ENCODE measurements around the gene SORCS2. TPM values are rescaled to one million over a fixed set of nuclear protein-coding genes. Genes with fewer than 3 reads are reported as not detected.

Gene SORCS2
- polyA plus RNA-seq, 3 donors = 0.46 to 0.55 TPM; not detected in 1

GRCh38 chr4:7248857-7249256 is 56.5 kb downstream of the SORCS2 start:
- Histone ChIP-seq H3K27ac (ENCODE audit: low read depth in 1 of 2, low read length in 2 of 2) (no peak overlapping the region), H3K4me3 (replicated peaks in 1 of 3; ENCODE audit: low read depth in 2 of 3, low read length in 3 of 3) (no peak overlapping the region), H3K9ac (ENCODE audit: insufficient read depth, low read length, poor library complexity, severe bottlenecking) (no peak overlapping the region), H3K4me1 (ENCODE audit: control insufficient read depth in 1 of 2, insufficient read depth in 2 of 2, low read length in 2 of 2) (no peaks in the 10 kb centered on the region), H3K79me2 (ENCODE audit: insufficient read depth, low read length) (no peaks in the 10 kb centered on the region), H3K9me3 (replicated peaks in 1 of 2; ENCODE audit: control insufficient read depth in 1 of 2, insufficient read depth in 1 of 2, low read length in 2 of 2) (peaks cover 0 to 3% of the 10 kb centered on the region in 2 donors), H3K36me3 (replicated peaks in 1 of 2; ENCODE audit: control insufficient read depth in 1 of 2, insufficient read depth in 2 of 2, low read length in 2 of 2) (no peaks in the 10 kb centered on the region), H4K20me1 (ENCODE audit: insufficient read depth, low read length) (no peaks in the 10 kb centered on the region), H3K27me3 (ENCODE audit: control insufficient read depth in 2 of 2, insufficient read depth in 2 of 2, low read length in 2 of 2) (no peaks in the 10 kb centered on the region), H3K4me2 (replicated peaks; ENCODE audit: extremely low read depth, low read length, poor library complexity, severe bottlenecking) (no peak overlapping the region), H2AFZ (ENCODE audit: insufficient read depth, low read depth, low read length, poor library complexity, severe bottlenecking) (no peak overlapping the region)
- DNase-seq = no peak
- Mint-ChIP-seq H3K36me3 (no peaks in the 10 kb centered on the region), H3K27me3 (ENCODE audit: low read depth in 3 of 3) (peaks cover 7 to 15% (median 8%) of the 10 kb centered on the region in 3 donors), H3K27ac (no peak overlapping the region), H3K4me3 (no peak overlapping the region), H3K9me3 (peaks cover 2 to 9% (median 7%) of the 10 kb centered on the region in 7 donors), H3K4me1 (no peaks in the 10 kb centered on the region)
- WGBS (ENCODE audit: insufficient coverage) = 100% methylated on average over 1 of the region's 1 CpG
- TF ChIP-seq, protein P1, sequence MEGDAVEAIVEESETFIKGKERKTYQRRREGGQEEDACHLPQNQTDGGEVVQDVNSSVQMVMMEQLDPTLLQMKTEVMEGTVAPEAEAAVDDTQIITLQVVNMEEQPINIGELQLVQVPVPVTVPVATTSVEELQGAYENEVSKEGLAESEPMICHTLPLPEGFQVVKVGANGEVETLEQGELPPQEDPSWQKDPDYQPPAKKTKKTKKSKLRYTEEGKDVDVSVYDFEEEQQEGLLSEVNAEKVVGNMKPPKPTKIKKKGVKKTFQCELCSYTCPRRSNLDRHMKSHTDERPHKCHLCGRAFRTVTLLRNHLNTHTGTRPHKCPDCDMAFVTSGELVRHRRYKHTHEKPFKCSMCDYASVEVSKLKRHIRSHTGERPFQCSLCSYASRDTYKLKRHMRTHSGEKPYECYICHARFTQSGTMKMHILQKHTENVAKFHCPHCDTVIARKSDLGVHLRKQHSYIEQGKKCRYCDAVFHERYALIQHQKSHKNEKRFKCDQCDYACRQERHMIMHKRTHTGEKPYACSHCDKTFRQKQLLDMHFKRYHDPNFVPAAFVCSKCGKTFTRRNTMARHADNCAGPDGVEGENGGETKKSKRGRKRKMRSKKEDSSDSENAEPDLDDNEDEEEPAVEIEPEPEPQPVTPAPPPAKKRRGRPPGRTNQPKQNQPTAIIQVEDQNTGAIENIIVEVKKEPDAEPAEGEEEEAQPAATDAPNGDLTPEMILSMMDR (IDR thresholded peaks at IDR 0.05) = no peak
- intact Hi-C loops (cut with micrococcal nuclease) = no loop called here

DNA sequence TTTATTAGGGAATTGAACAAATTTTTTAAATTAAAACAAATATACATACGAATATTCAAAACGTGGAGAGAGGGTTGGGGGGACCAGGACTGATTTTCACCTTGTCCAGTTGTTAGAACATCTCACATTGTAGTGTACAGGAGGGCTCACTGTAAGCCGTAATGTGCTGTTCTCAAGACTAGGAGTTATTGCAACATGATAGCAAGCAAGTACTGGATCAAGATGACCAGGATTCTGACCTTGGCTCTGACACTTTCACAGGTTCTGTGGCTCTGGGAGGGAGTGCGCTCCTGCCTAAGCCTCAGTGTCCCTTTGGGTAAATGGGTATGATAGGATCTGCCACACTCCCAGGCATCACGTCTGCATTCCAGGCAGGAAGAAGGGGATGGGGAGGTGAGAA is 59.0 kb downstream of the SORCS2 start:
- H4K20me1 ChIP-seq (ENCODE audit: insufficient read depth, low read length) = no peaks in the 10 kb centered on the region
- H3K27ac ChIP-seq (ENCODE audit: low read depth in 1 of 2, low read length in 2 of 2) = no peak overlapping the region
- H3K27me3 Mint-ChIP-seq (ENCODE audit: low read depth in 3 of 3) = peaks cover 7 to 15% (median 9%) of the 10 kb centered on the region in 3 donors
- no peak overlapping the region for H3K4me2 ChIP-seq (replicated peaks; ENCODE audit: extremely low read depth, low read length, poor library complexity, severe bottlenecking)
- no peak overlapping the region for H3K9ac ChIP-seq (ENCODE audit: insufficient read depth, low read length, poor library complexity, severe bottlenecking)
- peaks cover 0 to 3% of the 10 kb centered on the region in 2 donors for H3K9me3 ChIP-seq (replicated peaks in 1 of 2; ENCODE audit: control insufficient read depth in 1 of 2, insufficient read depth in 1 of 2, low read length in 2 of 2)
- TF ChIP-seq, protein P1 (IDR thresholded peaks at IDR 0.05) = no peak
- 86% methylated on average over 3 of the region's 5 CpGs for WGBS (ENCODE audit: insufficient coverage)
- DNase-seq = no peak
- H3K9me3 Mint-ChIP-seq = peaks cover 2 to 9% (median 7%) of the 10 kb centered on the region in 7 donors
- no peak overlapping the region for H2AFZ ChIP-seq (ENCODE audit: insufficient read depth, low read depth, low read length, poor library complexity, severe bottlenecking)
- no peaks in the 10 kb centered on the region for H3K79me2 ChIP-seq (ENCODE audit: insufficient read depth, low read length)
- no peak overlapping the region for H3K27ac Mint-ChIP-seq
- H3K36me3 ChIP-seq (replicated peaks in 1 of 2; ENCODE audit: control insufficient read depth in 1 of 2, insufficient read depth in 2 of 2, low read length in 2 of 2) = no peaks in the 10 kb centered on the region
- no peaks in the 10 kb centered on the region for H3K36me3 Mint-ChIP-seq
- no peaks in the 10 kb centered on the region for H3K4me1 Mint-ChIP-seq
- intact Hi-C loops (cut with micrococcal nuclease) = no loop called here
- no peak overlapping the region for H3K4me3 ChIP-seq (replicated peaks in 1 of 3; ENCODE audit: low read depth in 2 of 3, low read length in 3 of 3)
- H3K27me3 ChIP-seq (ENCODE audit: control insufficient read depth in 2 of 2, insufficient read depth in 2 of 2, low read length in 2 of 2) = no peaks in the 10 kb centered on the region
- no peak overlapping the region for H3K4me3 Mint-ChIP-seq
- H3K4me1 ChIP-seq (ENCODE audit: control insufficient read depth in 1 of 2, insufficient read depth in 2 of 2, low read length in 2 of 2) = no peaks in the 10 kb centered on the region

All from CD14-positive monocyte (primary cell).